HG02623 (cell line): Measurements from ENCODE around the gene ERG28.
A peak's percentile ranks its signal among the peaks of the same experiment; 100 is the strongest.
"Not testable (repeated sequence)": the region's sequence is repeated elsewhere in the genome, so short reads cannot be mapped to it uniquely, and the experiment has no call there.

ENCODE experiments used
- ATAC-seq: cut with Tn5 transposase; IDR thresholded peaks from one replicate; pipeline ENCODE4 v1.9.1; 2021; ENCODE audit warnings: moderate library complexity; ENCODE audit not compliant: unreplicated experiment

ERG28 gene, protein sequence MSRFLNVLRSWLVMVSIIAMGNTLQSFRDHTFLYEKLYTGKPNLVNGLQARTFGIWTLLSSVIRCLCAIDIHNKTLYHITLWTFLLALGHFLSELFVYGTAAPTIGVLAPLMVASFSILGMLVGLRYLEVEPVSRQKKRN

GRCh38 chr14:75660630-75661498, at the start of gene ERG28, which contains the start of gene TTLL5:
TSS of gene ERG28 (minus strand) at chr14:75660876. CDS start at chr14:75657502, 3,374 bp downstream.
TSS of gene TTLL5 (plus strand) at chr14:75661246. CDS start at chr14:75663150, 1,904 bp downstream.
- ATAC-seq: peak; percentile 96

DNA sequence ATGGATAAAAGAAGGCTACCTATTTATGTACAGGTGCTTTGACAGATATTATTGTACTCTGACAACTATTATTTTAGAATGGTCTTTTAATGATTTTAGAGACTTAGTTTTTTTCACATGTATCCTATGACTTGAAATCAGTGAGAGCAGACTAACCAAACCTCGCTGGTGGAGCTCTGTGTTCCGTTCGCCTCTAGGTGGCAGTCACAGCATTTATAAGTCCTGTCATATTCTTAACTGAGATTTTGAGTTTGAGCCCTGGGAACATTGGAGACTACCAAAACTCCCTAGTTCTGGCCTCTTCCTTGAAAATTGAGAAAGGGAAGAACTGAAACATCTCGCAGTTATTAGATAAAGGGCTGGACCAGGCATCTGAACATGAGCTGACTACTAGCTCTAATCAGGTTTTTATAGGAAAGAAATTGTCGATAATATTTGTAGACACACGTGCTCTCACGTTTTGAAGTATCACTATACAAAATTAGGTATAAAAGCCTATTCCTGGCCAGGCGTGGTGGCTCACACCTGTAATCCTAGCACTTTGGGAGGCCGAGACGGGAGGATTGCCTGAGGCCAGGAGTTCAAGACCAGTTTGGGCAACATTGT, 48.6 kb upstream of the ERG28 start:
- no peak for ATAC-seq

DNA sequence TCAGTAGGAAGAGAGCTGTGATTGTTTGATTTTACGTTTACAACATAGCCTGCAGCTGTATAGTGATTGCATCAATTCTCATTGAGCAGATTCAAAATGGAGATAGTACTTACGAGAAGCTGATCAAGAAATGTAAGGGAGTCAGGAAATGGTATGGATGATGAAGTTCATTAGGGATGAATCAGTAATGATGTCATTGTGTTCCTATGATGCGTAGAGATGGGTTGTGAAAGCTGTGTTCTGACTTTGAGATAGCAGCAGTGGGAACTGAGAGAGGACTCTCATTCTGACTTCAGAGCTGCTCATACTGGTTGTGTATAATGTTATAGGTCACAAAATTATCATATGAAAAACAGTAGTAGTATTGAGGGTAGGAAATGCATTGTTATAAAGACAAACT, 44.3 kb upstream of the ERG28 start:
- no peak for ATAC-seq

DNA sequence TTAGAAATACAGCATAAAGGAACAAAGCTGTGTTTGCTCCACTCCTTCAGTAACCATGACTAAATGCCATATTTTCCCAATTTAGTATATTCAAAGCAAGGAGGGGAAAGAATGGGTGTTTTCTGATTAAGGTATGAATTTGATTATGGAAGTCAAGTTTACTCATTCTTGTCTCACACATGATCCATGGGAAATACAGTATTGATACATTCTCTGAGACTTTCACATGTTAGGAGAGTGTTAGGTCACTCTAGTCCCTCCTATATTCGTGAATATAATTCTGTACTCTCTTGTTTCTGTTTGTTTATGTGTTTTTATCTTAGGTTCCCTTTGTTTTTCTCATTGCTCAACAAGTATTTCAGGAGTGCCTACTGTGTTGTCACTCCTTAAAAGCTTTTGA, 42.8 kb upstream of the ERG28 start:
- no peak for ATAC-seq

GRCh38 chr14:75702616-75703261, 42.1 kb upstream of the ERG28 start:
- no peak for ATAC-seq

GRCh38 chr14:75702122-75702521, 41.4 kb upstream of the ERG28 start:
- ATAC-seq: no peak

DNA sequence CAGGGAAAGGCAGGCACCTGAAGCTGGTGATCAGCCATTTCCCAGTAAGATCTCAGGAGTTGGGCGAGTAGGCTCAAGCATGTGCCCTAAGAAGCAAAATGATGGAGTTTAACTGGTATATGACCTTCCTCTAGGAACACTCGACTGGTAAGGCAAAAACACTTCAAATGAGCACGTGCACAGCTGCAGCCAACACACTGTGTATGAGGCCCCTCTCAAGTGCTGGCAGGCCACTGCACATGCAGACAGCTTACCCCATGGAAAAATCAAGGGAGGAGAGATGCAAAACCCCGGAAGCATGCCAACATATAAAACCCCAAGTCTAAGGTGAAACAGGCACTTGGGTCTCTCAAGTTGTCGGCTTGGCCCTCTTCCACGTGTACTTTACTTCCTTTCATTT, 39.6 kb upstream of the ERG28 start:
- ATAC-seq: no peak

- no peak for ATAC-seq
These were observed 38.7 kb upstream of the ERG28 start for GRCh38 chr14:75699331-75699730.

DNA sequence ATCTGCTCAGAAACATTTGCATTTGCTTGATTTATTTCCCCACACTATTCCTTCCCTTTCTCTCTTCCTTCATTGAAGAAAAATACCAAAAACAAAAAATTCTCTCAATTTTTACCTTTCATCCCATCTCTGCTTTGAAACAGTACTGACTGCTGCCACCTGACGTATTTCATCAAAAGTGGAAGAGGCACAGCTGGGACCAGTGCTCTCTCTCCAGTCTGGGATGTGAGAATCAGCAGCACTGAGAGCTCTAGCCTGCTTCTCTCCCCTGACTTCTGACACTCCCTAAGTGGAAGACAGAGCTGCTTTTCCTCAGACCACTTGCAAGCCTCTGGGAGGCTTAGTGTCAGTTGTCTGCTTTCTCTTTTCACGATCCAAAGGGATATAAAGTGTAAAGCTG, 37.2 kb upstream of the ERG28 start:
- ATAC-seq: no peak

GRCh38 chr14:75697386-75697785, 36.7 kb upstream of the ERG28 start:
- ATAC-seq: no peak

DNA sequence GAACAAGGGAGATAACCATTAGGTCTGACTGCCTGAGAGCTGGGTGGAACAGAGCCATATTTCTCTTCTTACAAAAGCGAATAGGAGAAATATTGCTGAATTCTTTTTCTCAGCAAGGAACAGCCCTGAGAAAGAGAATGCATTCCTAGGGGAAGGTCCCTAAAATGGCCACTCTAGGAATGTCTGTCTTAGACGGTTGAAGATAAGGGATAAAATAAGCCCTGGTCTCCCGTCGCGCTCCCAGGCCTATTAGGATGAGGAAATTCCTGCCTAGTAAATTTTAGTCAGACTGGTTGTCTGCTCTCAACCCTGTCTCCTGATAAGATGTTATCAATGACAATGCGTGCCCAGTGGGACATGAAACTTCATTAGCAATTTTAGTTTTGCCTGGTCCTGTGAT, 34.3 kb upstream of the ERG28 start:
- ATAC-seq: not testable (repeated sequence)

DNA sequence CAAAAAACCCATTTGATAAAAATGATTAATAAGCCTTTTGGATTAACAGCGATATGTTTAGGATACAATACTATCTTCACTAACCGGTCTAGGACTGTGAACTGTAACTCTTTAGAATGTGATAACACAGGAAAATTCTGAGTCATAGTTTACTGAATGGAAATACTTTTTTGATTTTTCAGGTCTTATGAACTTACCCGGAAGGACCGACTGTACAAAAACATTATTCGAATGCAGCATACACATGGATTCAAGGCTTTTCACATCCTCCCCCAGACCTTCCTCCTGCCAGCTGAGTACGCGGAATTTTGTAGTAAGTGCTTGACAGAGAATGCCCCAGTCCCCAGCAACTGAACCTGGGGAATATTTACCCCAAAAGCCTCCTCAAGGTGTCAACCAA, 29.3 kb upstream of the ERG28 start:
- no peak for ATAC-seq

DNA sequence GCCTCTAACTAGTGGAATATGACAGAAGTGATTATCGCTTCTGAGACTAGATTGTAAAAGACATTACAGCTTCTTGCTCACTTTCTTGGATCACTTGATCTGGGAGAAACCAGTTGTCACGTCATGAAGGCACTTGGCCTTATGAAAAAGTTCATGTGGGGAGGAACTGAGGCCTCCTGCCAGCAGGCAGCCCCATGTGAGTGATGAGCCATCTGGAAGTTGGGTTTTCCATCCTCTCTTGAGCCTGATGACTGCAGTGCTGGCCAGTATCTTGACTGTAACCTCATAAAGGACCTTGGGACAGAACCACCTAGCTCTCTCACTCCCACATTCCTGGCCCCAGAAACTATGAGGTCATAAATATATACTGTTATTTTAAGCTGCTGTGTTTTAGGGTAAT, 28.3 kb upstream of the ERG28 start:
- ATAC-seq: no peak

DNA sequence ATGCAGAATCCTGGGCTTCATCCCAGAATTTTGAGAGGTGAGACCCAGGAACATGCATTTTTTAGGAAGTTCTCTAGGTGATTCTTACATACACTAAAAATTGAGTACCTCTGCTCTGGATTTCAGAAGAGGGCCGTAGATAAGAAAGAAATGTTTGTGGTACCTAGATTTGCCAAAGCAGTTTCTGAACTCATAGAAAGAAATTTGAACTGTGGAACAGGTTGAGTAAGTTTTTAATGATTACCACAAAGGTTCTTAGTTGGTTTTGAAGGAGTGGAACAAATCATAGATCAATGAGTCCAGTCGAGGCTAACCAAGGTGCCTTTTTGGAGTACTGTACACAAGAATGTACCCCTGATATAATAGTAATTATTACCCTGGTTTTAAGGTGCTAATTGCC, 25.2 kb upstream of the ERG28 start:
- no peak for ATAC-seq

GRCh38 chr14:75675265-75675960, 14.7 kb upstream of the ERG28 start:
- no peak for ATAC-seq

DNA sequence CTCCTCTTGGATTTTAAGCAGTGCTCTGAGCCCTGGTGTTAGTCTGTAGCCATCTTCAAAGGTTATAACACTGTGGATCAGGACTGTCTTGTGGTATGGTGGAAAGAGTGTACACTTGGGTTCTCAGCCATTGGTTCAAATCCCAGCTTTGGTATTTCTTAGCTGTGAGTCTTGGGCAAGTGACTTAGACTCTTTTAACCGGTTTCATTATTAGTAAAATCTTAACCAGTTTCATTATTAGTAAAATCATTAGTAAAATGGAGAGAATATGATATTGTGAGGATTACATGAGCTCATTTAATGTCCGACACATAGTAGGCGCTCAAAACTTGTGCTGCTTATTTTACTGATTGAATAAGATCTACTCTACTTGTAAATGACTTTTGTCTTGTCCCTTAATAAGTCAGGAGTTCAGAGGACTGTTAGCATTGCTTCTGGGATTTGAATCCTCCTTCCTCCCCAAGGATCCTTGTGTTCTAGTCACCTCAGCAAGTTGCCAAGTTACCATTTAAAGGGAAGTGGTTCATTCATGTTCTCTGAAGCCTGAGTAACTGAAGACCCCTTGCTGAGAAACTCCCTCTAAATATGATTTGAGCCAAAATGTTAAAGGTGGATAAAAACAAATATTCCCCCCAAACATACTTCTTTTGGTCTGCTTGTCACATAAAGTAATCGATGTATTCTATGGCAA, 12.8 kb upstream of the ERG28 start:
- ATAC-seq: peak; percentile 38

DNA sequence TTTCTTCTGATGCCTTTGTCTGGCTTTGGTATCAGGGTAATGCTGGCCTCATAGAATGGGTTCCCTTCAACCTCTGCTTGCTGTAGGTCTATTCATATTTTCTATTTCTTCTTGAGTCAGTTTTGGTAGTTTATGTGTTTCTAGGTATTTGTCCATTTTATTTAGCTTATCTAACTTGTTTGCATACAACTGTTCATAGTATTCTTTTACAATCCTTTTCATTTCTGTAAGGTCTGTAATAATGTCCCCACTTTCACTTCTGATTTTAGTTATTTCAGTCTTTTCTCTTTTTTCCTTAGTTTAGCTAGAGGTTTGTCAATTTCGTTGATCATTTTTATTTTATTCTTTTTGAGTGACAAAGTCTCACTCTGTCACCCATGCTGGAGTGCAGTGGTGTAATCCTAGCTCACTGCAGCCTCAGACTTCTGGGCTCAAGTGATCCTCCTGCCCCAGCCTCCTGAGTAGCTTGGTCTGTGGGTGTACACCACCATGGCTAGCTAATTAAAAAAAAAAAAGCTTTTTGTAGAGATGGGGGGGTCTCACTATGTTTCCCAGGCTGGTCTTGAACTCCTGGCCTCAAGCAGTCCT, 12.0 kb upstream of the ERG28 start:
- no peak for ATAC-seq

GRCh38 chr14:75667099-75667765, 6.6 kb upstream of the ERG28 start:
- no peak for ATAC-seq

DNA sequence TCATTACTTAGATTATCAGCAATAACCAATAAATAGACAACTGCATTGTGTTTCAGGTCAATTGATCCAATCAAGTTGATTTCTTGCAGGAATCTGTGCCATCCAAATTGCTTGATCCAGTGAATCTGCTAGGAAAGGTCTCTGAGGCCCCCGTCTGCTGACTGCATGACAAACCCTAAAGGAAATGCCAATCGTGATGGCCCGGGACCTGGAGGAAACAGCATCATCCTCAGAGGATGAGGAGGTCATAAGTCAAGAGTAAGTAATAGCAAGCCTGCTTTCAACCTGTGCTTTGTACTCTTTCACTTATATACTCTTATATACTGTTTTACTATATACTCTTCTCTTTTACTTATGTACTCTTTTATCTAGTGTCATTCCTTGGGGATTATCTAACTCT, 2.3 kb upstream of the ERG28 start:
- no peak for ATAC-seq

- no peak for ATAC-seq
These were observed 781 bp upstream of the ERG28 start for GRCh38 chr14:75661499-75661814.
